ENCODE data around the gene TGM5.

GRCh38 chr15:43210807-43211206 lies 55.9 kb downstream of the TGM5 start:
- TF ChIP-seq CTCF (conservative IDR thresholded peaks at IDR 0.05) = no peak
- no peak for TF ChIP-seq EZH2 (IDR thresholded peaks at IDR 0.05; ENCODE audit: low read depth)

Measured in PC-9 (cell line).